ENCODE measurements around the gene CDKN2B-AS1.
"Not testable (repeated sequence)": the region's sequence is repeated elsewhere in the genome, so short reads cannot be mapped to it uniquely, and the experiment has no call there.

The CDKN2B-AS1 gene

GRCh38 chr9:21994556-21995005 lies at the start of gene CDKN2B-AS1:
Gene CDKN2B-AS1 (plus strand): TSS chr9:21994791.
- peak; percentile 45 for DNase-seq

GRCh38 chr9:21945606-21946005 lies 49.0 kb upstream of the CDKN2B-AS1 start:
- DNase-seq = no peak

- DNase-seq = no peak
These were observed 35.8 kb upstream of the CDKN2B-AS1 start for GRCh38 chr9:21958833-21959232.

- not testable (repeated sequence) for DNase-seq
These were observed 35.3 kb upstream of the CDKN2B-AS1 start for GRCh38 chr9:21959268-21959667.

DNA sequence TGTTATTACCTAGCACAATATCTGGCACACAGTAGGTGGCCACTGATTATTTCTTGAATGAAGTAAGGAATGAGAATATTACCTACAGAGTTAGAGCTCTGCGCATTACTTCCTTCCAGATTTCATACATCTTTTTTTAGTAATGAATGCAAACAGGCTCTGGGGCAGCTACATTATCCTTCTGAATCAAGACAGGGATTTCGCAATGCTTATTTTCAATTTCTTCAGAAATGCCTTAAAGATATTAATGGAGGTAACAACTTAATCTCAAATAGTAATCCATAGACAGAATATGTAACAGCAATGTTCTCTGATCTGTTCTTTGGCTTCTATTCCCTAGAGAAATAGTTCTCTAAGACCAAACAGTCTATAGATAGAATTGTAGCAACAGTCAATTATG lies 33.0 kb upstream of the CDKN2B-AS1 start:
- no peak for DNase-seq

GRCh38 chr9:21964925-21965385 lies 29.6 kb upstream of the CDKN2B-AS1 start:
- DNase-seq = peak; percentile 22

GRCh38 chr9:21965401-21965951 lies 29.1 kb upstream of the CDKN2B-AS1 start:
- DNase-seq = peak; percentile 35

- DNase-seq = no peak
These were observed 28.3 kb upstream of the CDKN2B-AS1 start for GRCh38 chr9:21966140-21966851.

GRCh38 chr9:21967169-21967568 lies 27.4 kb upstream of the CDKN2B-AS1 start:
- DNase-seq = no peak

DNA sequence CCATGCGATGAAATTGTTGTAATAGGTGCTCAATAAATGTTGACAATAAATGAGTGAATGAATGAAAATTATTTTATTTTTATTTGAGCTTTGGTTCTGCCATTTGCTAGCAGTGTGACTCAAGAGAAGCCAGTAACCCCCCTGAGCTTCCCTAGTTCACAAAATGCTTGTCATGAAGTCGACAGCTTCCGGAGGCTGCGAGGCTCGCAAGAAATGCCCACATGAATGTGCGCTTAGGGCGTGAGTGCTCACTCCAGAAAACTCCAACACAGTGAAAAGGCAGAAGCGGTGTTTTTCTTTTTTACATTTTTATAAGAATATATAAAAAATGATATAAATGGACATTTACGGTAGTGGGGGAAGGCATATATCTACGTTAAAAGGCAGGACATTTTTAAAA lies 26.9 kb upstream of the CDKN2B-AS1 start:
- DNase-seq = no peak

- DNase-seq = no peak
These were observed 26.1 kb upstream of the CDKN2B-AS1 start for GRCh38 chr9:21968331-21969010.

- DNase-seq = no peak
These were observed 25.3 kb upstream of the CDKN2B-AS1 start for GRCh38 chr9:21969011-21969940.

GRCh38 chr9:21969951-21970799 lies 24.4 kb upstream of the CDKN2B-AS1 start:
- no peak for DNase-seq

- no peak for DNase-seq
These were observed 23.6 kb upstream of the CDKN2B-AS1 start for GRCh38 chr9:21970800-21971640.

DNA sequence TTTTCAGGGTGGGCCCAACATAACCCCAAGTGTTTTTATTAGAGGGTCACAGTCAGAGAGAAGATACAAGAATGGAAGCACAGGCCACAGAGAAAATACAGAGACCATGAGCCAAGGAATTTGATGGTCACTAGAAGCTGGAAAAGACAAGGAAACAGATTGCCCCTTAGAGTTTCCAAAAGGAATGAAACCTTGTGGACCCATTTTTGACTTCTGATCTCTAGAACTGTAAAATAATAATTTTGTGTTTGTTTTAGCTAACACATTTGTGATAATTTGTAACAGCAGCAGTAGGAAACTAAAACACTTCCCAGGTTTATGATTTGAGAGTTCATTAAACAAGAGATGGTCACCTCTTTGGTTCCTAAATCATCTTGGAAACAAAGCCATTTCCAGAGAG lies 22.2 kb upstream of the CDKN2B-AS1 start:
- no peak for DNase-seq

- no peak for DNase-seq
These were observed 20.3 kb upstream of the CDKN2B-AS1 start for GRCh38 chr9:21974343-21974721.

DNA sequence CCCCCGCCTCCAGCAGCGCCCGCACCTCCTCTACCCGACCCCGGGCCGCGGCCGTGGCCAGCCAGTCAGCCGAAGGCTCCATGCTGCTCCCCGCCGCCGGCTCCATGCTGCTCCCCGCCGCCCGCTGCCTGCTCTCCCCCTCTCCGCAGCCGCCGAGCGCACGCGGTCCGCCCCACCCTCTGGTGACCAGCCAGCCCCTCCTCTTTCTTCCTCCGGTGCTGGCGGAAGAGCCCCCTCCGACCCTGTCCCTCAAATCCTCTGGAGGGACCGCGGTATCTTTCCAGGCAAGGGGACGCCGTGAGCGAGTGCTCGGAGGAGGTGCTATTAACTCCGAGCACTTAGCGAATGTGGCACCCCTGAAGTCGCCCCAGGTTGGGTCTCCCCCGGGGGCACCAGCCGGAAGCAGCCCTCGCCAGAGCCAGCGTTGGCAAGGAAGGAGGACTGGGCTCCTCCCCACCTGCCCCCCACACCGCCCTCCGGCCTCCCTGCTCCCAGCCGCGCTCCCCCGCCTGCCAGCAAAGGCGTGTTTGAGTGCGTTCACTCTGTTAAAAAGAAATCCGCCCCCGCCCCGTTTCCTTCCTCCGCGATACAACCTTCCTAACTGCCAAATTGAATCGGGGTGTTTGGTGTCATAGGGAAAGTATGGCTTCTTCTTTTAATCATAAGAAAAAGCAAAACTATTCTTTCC lies 19.7 kb upstream of the CDKN2B-AS1 start:
- peak; percentile 45 for DNase-seq

DNA sequence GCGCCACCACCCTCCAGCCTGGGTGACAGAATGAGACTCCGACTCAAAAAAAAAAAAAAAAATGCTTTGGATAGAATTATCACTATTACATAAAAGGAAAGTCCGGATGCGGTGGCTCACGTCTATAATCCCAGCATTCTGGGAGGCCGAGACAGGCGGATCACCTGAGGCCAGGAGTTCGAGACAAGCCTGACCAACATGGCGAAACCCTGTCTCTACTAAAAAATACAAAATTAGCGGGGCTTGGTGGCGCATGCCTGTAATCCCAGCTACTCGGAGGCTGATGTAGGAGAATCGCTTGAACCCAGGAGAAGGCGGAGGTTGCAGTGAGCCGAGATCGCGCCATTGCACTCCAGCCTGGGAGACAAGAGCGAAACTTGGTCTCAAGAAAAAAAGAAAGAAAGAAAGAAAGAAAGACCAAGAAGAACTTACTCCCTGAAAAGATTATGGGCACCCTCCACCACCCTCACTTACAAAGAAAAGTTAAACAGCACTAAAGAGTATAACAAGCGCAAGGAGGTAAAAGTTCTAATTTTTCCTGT lies 18.2 kb upstream of the CDKN2B-AS1 start:
- DNase-seq = no peak

DNA sequence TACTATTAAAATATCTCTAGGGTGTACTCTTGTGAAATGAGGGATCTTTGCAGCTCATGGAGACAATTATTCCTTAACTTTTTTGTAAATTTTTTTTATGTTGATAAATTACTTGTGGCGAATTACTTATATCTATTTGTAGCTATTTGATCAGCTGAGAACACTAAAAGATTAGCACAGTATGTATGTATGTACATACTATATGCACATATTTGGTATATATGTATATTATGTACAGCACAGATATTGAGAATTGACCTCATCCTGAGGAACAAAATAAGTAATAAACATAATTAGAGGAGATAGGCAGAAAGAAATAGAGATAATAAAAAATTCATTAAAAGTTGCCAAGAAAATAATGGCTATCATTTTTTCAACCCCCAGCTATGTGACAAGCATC lies 12.2 kb upstream of the CDKN2B-AS1 start:
- DNase-seq = no peak

Measured in CD4-positive, alpha-beta T cell treated with Interleukin-6 for 4 hours (primary cell).